OCI-M2 (cell line): ENCODE results near the gene SERPINB5.

Experiments used
- DNase-seq: peaks from one replicate; lab custom pipeline; 2025; ENCODE audit not compliant: unreplicated experiment; lab: John Stamatoyannopoulos, UW

SERPINB5 gene

GRCh38 chr18:63520053-63520685 is 43.4 kb downstream of the SERPINB5 start:
- no peak for DNase-seq

- no peak for DNase-seq
These were observed 46.9 kb downstream of the SERPINB5 start for GRCh38 chr18:63523660-63524059.

- DNase-seq, result no peak
These were observed 50.5 kb downstream of the SERPINB5 start for GRCh38 chr18:63527251-63527650.

GRCh38 chr18:63528863-63529492 is 52.2 kb downstream of the SERPINB5 start:
- no peak for DNase-seq

GRCh38 chr18:63532471-63532870 is 55.7 kb downstream of the SERPINB5 start:
- no peak for DNase-seq

- no peak for DNase-seq
These were observed 57.9 kb downstream of the SERPINB5 start for GRCh38 chr18:63534615-63535014.

GRCh38 chr18:63539904-63540510 is 63.2 kb downstream of the SERPINB5 start:
- no peak for DNase-seq

- no peak for DNase-seq
These were observed 65.3 kb downstream of the SERPINB5 start, which contains the start of gene SERPINB12 for GRCh38 chr18:63542069-63542468. Gene SERPINB12 (plus strand): TSS chr18:63542369. CDS start chr18:63556160, 13,791 bp downstream.

- no peak for DNase-seq
These were observed 67.3 kb downstream of the SERPINB5 start for GRCh38 chr18:63544017-63544416.

GRCh38 chr18:63545000-63545399 is 68.2 kb downstream of the SERPINB5 start:
- no peak for DNase-seq

GRCh38 chr18:63550068-63550467 is 73.3 kb downstream of the SERPINB5 start:
- no peak for DNase-seq

GRCh38 chr18:63551769-63552168 is 75.0 kb downstream of the SERPINB5 start:
- no peak for DNase-seq

GRCh38 chr18:63552581-63552980 is 75.8 kb downstream of the SERPINB5 start:
- DNase-seq, result no peak

GRCh38 chr18:63553081-63553480 is 76.3 kb downstream of the SERPINB5 start:
- no peak for DNase-seq
